Endothelial cell of umbilical vein (primary cell): ENCODE measurements around the gene TXNDC9. TPM values are rescaled to one million over a fixed set of nuclear protein-coding genes. Genes with fewer than 3 reads are reported as not detected.

Source experiments
- BruUV-seq: library from RNA; stranded (reverse); fragments of 400-500 nt; replicated peaks from 2 replicates; lab custom pipeline; 2021; lab: Mats Ljungman, UMichigan
- CTCF ChIA-PET: fragments of 300-600, 350-600 bp; sonication (Branson Sonifier 250); formaldehyde crosslinking; loops from one replicate; lab custom pipeline; 2021; ENCODE audit warnings: antibody characterized with exemption, inconsistent platforms; lab: Charles Lee
- POLR2A ChIA-PET: fragments of 300-600, 350-600 bp; sonication (Branson Sonifier 250); formaldehyde crosslinking; loops from one replicate; lab custom pipeline; 2021; ENCODE audit warnings: antibody characterized with exemption, inconsistent platforms; lab: Charles Lee
- DNase-seq: peaks from one replicate; pipeline ENCODE4 v3.0.0-alpha.2; 2011; ENCODE audit warnings: low read depth, low spot score
- FAIRE-seq: peaks from 2 replicates; lab custom pipeline; 2011; peaks lifted over from hg19 to GRCh38; lab: Jason Lieb, UNC
- H2AFZ ChIP-seq: 2 replicates; pipeline ENCODE4 v1.6.0; 2012; ENCODE audit warnings: low read depth, low read length, control low read depth, inconsistent platforms
- H3K27ac ChIP-seq: 2 replicates; pipeline ENCODE4 v1.5.1; 2011; ENCODE audit warnings: low read depth, mild to moderate bottlenecking, control low read depth, low read length, moderate library complexity; ENCODE audit not compliant: insufficient read depth
- H3K27me3 ChIP-seq, 2 experiments: 2 replicates each; pipeline versions ENCODE4 v1.6.0 to v1.6.1; 2011; ENCODE audit warnings: low read length in 2 of 2, mixed read lengths in 1 of 2; ENCODE audit not compliant: control insufficient read depth in 2 of 2, insufficient read depth in 2 of 2
- H3K36me3 ChIP-seq, 2 experiments: 2 replicates in 1 of 2; 3 replicates in 1 of 2; pipeline ENCODE4 v1.5.1; 2011; ENCODE audit warnings: low read length in 2 of 2, mild to moderate bottlenecking in 1 of 2, moderate library complexity in 1 of 2; ENCODE audit not compliant: control insufficient read depth in 2 of 2, insufficient read depth in 2 of 2; ENCODE audit errors: extremely low read depth in 1 of 2
- H3K4me1 ChIP-seq: 3 replicates; pipeline ENCODE4 v1.5.1; 2011; ENCODE audit warnings: mild to moderate bottlenecking, low read length; ENCODE audit not compliant: control insufficient read depth, insufficient read depth; ENCODE audit errors: extremely low read depth
- H3K4me2 ChIP-seq: 2 replicates; pipeline ENCODE4 v1.6.1; 2011; ENCODE audit warnings: low read length, control low read depth, mixed read lengths; ENCODE audit not compliant: insufficient read depth
- H3K4me3 ChIP-seq, 3 experiments: fragments of 200-600 bp in 1 of 3; sonication (generic), shearing (Covaris generic) in 1 of 3; replicated peaks in 1 of 3; 2 replicates each; pipeline ENCODE4 v1.5.1; 2011 to 2016; ENCODE audit warnings: control low read depth in 3 of 3, low read length in 3 of 3, mild to moderate bottlenecking in 2 of 3, inconsistent platforms in 1 of 3, low read depth in 1 of 3, moderate library complexity in 1 of 3; ENCODE audit not compliant: insufficient read depth in 1 of 3
- H3K79me2 ChIP-seq: 2 replicates; pipeline ENCODE4 v1.6.0; 2012; ENCODE audit warnings: low read length, inconsistent platforms; ENCODE audit not compliant: control insufficient read depth, insufficient read depth
- H3K9ac ChIP-seq: replicated peaks from 2 replicates; pipeline ENCODE3; 2011; ENCODE audit warnings: low read length, control low read depth; ENCODE audit not compliant: insufficient read depth; ENCODE audit errors: extremely low read depth
- H3K9me1 ChIP-seq: replicated peaks from 3 replicates; pipeline ENCODE4 v1.6.0; 2011; ENCODE audit warnings: mild to moderate bottlenecking, low read length; ENCODE audit not compliant: control insufficient read depth, insufficient read depth; ENCODE audit errors: extremely low read depth
- H3K9me3 ChIP-seq: replicated peaks from 2 replicates; pipeline ENCODE4 v1.5.1; 2012; ENCODE audit warnings: low read length, inconsistent platforms; ENCODE audit not compliant: control insufficient read depth, insufficient read depth
- H4K20me1 ChIP-seq: replicated peaks from 2 replicates; pipeline ENCODE3; 2011; ENCODE audit warnings: mild to moderate bottlenecking, low read length; ENCODE audit not compliant: control insufficient read depth, insufficient read depth; ENCODE audit errors: extremely low read depth
- CTCF ChIP-seq, 2 donors: IDR thresholded peaks; 1 replicate in 1 of 2; 2 replicates in 1 of 2; pipeline ENCODE4 v1.5.1; 2011; ENCODE audit warnings: low read length in 2 of 2, mild to moderate bottlenecking in 2 of 2, moderate library complexity in 2 of 2, control low read depth in 1 of 2, inconsistent platforms in 1 of 2, low read depth in 1 of 2; ENCODE audit not compliant: insufficient read depth in 1 of 2; ENCODE audit errors: extremely low read depth in 1 of 2
- EZH2 ChIP-seq: IDR thresholded peaks from 2 replicates; pipeline ENCODE4 v1.6.1; 2012; ENCODE audit warnings: borderline replicate concordance, low read depth, mild to moderate bottlenecking, moderate library complexity, low read length, inconsistent platforms; ENCODE audit not compliant: severe bottlenecking
- FOS ChIP-seq: IDR thresholded peaks from 2 replicates; pipeline ENCODE4 v1.6.1; 2011; ENCODE audit warnings: mild to moderate bottlenecking, low read length, moderate library complexity, borderline replicate concordance; ENCODE audit not compliant: insufficient read depth
- GATA2 ChIP-seq: IDR thresholded peaks from 2 replicates; pipeline ENCODE4 v1.7.0; 2011; ENCODE audit warnings: low read depth, mild to moderate bottlenecking, moderate library complexity, mixed read lengths, low read length; ENCODE audit not compliant: insufficient read length, insufficient read depth
- JUN ChIP-seq: IDR thresholded peaks from 2 replicates; pipeline ENCODE4 v1.6.1; 2011; ENCODE audit warnings: borderline replicate concordance, low read depth; ENCODE audit not compliant: insufficient read length, insufficient read depth
- MYC ChIP-seq: IDR thresholded peaks from one replicate; pipeline ENCODE4 v1.6.1; 2011; ENCODE audit warnings: mild to moderate bottlenecking, low read depth, low read length
- POLR2A ChIP-seq: IDR thresholded peaks from 2 replicates; pipeline ENCODE4 v1.6.1; 2012; ENCODE audit warnings: low read depth, mild to moderate bottlenecking, control low read depth, low read length
- POLR2AphosphoS5 ChIP-seq: IDR thresholded peaks from 2 replicates; pipeline ENCODE4 v1.6.1; 2012; ENCODE audit warnings: low read depth, mild to moderate bottlenecking, control low read depth, low read length, moderate library complexity; ENCODE audit not compliant: insufficient read depth
- dilution Hi-C: fragments of 300-500 bp; cut with MboI; formaldehyde crosslinking; loops from one replicate; pipeline ENCODE4 v1.15.0; 2019; ENCODE audit warnings: low sequenced_read_pairs; ENCODE audit not compliant: extremely low pct_ligation_motif_present
- intact Hi-C: fragments of 100-400 bp; cut with micrococcal nuclease; formaldehyde crosslinking; loops from one replicate; pipeline ENCODE4 v1.10.0; 2022
- polyA plus RNA-seq, 4 experiments: library from polyadenylated mRNA; depleted of rRNA in 3 of 4; stranded (reverse) in 3 of 4; unstranded in 1 of 4; fragments of >200 nt; gene quantifications; 2 replicates each; pipeline versions ENCODE4 v1.2.1 to v1.2.3, GENCODE V29; 2011 to 2012; ENCODE audit warnings: missing spikeins in 1 of 4
- total RNA-seq: library from RNA; stranded (reverse); gene quantifications from 2 replicates; pipeline ENCODE4 v1.2.3, GENCODE V29; 2021
- TF ChIP-seq, protein P1 (sequence below): IDR thresholded peaks from 2 replicates; pipeline ENCODE4 v1.6.1; 2011; ENCODE audit not compliant: insufficient read depth, insufficient read length

The TXNDC9 gene
- total and polyA plus RNA-seq, 2 donors (not counting 3 experiments of a cell fraction or from before 2014, with no cell fraction given): 18.6 to 45.8 TPM

- Histone ChIP-seq H3K4me2 (no peak overlapping the region), H3K4me3 (no peak overlapping the region), H3K9me1 (no peaks in the 10 kb centered on the region), H3K79me2 (peaks cover 88% of the 10 kb centered on the region), H3K36me3 (no peaks in the 10 kb centered on the region), H3K27me3 (no peaks in the 10 kb centered on the region), H3K27ac (no peak overlapping the region), H3K4me1 (peaks cover 9% of the 10 kb centered on the region), H2AFZ (no peak overlapping the region), H4K20me1 (no peaks in the 10 kb centered on the region), H3K9ac (no peak overlapping the region), H3K9me3 (no peaks in the 10 kb centered on the region)
- FAIRE-seq: no peak
- intact Hi-C loops (no loop called here), dilution Hi-C loops (no loop called here)
- POLR2A ChIA-PET: no interaction called here
- CTCF ChIA-PET: no interaction called here
- BruUV-seq: no TSS peak
- no peak for DNase-seq
- no peak for TF ChIP-seq CTCF (IDR thresholded peaks at IDR 0.05; ENCODE audit: extremely low read depth in 1 of 2, insufficient read depth in 1 of 2, low read depth in 1 of 2, low read length in 2 of 2)
- TF ChIP-seq MYC: no peak
- no peak for TF ChIP-seq POLR2A
- TF ChIP-seq GATA2: no peak
- no peak for TF ChIP-seq FOS
- no peak for TF ChIP-seq EZH2
- TF ChIP-seq JUN: no peak
- TF ChIP-seq, protein P1, sequence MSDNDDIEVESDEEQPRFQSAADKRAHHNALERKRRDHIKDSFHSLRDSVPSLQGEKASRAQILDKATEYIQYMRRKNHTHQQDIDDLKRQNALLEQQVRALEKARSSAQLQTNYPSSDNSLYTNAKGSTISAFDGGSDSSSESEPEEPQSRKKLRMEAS: no peak
- TF ChIP-seq POLR2AphosphoS5: no peak
Measured at GRCh38 chr2:99340669-99341236, 4.6 kb upstream of the TXNDC9 start.
